Stimulated activated CD4-positive, alpha-beta T cell treated with anti-CD3 and anti-CD28 coated beads, Interleukin-4, amount 100 ng/mL, for 4 hours (primary cell): ENCODE data around the gene DIP2A.

Experiments
- DNase-seq, 2 experiments: peaks; one replicate each; pipeline ENCODE4 v3.0.0-alpha.2; 2020

The DIP2A gene, protein sequence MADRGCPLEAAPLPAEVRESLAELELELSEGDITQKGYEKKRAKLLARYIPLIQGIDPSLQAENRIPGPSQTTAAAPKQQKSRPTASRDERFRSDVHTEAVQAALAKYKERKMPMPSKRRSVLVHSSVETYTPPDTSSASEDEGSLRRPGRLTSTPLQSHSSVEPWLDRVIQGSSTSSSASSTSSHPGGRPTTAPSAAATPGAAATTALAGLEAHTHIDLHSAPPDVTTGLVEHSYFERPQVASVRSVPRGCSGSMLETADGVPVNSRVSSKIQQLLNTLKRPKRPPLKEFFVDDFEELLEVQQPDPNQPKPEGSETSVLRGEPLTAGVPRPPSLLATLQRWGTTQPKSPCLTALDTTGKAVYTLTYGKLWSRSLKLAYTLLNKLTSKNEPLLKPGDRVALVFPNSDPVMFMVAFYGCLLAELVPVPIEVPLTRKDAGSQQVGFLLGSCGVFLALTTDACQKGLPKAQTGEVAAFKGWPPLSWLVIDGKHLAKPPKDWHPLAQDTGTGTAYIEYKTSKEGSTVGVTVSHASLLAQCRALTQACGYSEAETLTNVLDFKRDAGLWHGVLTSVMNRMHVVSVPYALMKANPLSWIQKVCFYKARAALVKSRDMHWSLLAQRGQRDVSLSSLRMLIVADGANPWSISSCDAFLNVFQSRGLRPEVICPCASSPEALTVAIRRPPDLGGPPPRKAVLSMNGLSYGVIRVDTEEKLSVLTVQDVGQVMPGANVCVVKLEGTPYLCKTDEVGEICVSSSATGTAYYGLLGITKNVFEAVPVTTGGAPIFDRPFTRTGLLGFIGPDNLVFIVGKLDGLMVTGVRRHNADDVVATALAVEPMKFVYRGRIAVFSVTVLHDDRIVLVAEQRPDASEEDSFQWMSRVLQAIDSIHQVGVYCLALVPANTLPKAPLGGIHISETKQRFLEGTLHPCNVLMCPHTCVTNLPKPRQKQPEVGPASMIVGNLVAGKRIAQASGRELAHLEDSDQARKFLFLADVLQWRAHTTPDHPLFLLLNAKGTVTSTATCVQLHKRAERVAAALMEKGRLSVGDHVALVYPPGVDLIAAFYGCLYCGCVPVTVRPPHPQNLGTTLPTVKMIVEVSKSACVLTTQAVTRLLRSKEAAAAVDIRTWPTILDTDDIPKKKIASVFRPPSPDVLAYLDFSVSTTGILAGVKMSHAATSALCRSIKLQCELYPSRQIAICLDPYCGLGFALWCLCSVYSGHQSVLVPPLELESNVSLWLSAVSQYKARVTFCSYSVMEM (N-terminal part only)

DNA sequence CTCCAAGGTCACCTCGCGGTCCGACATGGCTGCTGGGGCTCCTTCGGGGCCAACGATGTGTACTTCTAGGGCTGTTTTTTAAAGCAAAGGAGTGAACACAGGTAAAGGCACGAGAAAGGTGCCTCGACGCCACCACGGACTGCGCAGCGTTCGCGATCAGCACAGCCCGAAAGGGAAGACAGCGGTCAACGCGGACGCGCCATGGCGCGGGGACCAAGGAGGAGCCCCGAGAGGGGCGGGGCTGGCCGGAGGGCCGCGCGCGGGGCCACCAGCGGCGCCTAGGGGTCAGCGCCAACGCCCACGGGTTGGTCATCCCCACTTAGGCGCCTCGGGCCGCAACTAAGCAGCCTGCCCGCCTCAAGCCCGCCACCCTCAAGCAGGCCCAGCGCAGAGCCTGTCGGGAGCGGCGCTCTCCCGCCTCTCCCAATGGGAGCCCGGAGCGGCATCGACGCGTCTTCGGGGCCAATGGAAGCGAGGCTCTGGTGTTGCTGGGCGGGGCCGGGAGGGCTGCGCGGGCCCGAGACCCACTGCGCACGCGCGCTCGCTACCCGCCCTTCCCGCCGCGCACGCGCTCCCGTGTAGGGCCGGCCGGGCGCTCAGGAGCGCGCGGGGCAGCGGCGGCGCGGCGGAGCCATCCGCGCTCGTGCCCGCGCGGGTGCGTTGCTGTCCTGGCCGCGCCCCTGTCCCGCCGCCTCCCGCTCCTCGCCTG is at the start of gene DIP2A:
TSS of gene DIP2A (plus strand) at position 577 of the 709 bp plus-strand sequence. CDS start 241 bp downstream, outside the sequence.
- peak; percentile 90 to 94 for DNase-seq

DNA sequence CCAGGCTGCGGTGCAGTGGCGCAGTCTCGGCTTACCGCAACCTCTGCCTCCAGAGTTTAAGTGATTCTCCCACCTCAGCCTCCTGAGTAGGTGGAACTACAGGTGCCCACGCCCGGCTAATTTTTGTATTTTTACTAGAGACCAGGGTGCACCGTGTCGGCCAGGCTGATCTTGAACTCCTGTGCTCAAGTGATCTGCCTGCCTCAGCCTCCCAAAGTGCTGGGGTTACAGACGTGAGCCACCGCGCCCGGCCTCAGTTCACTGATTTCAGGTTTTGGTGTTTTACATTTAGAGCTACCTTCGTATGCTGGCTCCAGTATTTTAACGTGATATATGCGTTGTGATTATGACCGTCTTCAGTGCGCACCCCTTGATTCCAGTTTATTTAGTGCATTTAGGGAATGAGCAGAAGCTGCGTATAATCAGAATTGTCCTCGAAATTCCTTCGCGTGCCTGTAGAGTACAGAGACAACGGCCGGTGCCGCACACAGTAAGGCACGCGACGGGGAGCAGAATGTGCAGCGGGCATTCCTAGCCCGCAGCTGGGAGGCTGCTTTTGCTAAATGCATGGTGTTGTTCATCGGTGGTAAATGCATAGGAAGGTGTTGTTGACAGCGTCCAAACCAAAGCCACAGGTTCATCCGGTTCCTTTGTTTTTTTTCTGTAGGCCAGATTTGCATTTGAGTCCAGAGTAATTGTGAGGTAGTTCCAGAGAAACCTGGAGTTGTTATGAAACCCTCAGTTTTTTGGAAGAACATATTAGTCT is 48.9 kb upstream of the DIP2A start:
- no peak for DNase-seq

DNA sequence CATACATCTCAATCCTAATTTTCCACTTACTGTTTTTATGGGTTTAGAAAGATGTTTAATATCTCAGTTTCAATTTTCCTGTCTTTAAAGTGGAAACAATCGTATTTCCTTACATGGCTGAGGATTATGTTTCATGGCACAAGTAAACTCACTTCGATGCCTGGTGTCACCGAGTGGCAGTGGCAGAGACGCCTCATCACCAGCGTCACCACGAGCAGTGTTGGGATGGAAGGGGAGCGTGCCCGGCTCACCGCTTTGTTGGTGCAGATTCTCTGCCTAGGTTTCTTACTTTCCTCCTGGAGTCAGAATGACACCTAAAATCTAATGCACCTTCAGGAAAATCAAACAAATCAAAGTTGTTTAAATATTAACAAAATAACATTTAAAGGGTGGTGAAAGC is 48.2 kb upstream of the DIP2A start:
- no peak for DNase-seq

DNA sequence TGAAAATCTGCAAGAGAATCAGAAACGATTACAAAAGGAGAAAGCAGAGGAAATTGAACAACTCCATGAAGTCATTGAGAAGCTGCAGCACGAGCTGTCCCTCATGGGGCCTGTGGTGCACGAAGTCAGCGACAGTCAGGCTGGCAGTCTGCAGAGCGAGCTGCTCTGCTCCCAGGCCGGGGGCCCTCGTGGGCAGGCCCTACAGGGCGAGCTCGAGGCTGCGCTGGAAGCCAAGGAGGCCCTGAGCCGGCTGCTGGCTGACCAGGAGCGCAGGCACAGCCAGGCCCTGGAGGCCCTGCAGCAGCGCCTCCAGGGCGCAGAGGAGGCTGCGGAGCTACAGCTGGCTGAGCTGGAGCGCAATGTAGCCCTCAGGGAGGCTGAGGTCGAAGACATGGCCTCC is 47.5 kb upstream of the DIP2A start:
- no peak for DNase-seq

DNA sequence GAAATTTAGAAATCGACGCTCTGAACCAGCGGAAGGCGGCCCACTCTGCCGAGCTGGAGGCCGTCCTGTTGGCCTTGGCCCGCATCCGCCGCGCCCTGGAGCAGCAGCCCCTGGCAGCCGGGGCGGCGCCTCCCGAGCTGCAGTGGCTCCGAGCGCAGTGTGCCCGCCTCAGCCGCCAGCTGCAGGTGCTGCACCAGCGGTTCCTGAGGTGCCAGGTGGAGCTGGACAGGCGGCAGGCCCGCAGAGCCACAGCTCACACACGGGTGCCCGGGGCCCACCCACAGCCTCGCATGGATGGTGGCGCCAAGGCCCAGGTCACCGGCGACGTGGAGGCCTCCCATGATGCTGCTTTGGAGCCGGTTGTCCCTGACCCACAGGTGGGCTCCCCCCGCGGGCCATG is 47.0 kb upstream of the DIP2A start:
- no peak for DNase-seq

DNA sequence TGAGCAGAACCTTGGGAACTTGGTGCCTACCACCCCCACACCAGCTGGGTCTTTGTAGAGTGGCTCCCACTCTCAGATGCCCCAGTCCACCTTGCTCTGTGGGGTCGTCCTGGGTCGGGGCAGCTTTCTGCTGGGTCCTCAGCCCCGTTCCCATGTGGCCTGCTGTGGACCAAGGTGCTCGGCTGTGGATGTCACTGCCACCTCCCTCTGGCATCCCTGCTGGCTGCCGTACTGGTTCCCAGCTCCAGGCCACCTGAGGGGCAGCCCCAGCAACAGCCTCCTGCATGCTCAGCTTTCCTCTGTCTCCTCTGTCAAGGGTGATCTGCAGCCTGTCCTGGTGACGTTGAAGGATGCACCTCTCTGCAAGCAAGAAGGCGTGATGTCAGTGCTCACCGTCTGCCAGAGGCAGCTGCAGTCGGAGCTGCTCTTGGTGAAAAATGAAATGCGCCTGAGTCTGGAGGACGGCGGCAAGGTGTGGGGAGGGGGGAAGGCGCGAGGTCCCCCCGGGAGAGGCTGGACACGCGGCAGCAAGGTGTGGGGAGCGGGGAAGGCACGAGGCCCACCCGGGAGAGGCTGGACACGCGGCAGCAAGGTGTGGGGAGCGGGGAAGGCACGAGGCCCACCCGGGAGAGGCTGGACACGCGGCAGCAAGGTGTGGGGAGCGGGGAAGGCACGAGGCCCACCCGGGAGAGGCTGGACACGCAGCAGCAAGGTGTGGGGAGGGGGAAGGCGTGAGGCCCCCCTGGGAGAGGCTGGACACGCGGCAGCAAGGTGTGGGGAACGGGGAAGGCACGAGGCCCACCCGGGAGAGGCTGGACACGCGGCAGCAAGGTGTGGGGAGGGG is 45.9 kb upstream of the DIP2A start:
- no peak for DNase-seq

DNA sequence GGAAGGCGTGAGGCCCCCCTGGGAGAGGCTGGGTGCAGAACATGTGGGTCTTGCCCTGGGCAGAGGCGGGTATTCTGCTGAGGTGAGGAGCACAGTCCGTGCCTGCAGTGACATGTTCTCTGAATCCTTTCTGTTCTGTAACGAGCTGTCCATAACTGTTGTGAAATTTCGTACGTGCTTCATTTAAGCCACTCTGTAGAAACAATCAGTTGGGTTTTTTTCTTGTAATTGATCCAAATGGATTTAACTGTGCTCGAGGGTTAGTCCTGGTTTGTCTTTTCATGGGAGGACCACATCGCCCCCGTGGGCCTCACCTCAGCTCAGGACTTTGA is 45.4 kb upstream of the DIP2A start:
- no peak for DNase-seq

DNA sequence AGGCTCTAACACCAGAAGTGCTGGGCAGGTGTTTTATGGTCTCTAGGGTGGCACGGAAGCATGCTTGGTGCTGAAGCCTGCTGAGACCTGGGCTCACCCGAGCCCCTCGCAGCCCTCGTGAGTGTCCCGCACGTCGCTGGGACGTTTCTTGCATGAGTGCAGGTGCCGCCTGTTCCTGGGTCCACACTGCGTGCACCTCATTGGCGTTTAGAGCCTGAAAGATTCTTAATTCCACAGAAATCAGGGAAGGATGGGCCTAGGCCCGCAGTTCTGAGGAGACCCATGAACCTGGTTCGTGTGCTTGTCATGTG is 43.8 kb upstream of the DIP2A start:
- DNase-seq, result no peak

DNA sequence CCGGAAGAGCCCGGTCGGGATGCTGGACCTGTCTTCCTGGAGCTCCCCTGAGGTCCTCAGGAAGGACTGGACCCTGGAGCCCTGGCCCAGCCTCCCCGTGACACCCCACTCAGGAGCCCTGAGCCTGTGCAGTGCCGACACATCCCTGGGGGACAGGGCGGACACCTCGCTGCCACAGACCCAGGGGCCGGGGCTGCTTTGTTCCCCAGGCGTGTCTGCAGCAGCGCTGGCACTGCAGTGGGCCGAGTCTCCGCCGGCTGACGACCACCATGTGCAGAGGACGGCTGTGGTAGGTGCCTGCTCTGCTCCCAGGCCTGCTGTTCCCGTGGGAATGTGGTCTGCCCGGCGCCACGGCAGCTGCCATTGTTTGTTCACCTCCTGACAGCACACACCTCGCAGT is 42.1 kb upstream of the DIP2A start:
- no peak for DNase-seq

DNA sequence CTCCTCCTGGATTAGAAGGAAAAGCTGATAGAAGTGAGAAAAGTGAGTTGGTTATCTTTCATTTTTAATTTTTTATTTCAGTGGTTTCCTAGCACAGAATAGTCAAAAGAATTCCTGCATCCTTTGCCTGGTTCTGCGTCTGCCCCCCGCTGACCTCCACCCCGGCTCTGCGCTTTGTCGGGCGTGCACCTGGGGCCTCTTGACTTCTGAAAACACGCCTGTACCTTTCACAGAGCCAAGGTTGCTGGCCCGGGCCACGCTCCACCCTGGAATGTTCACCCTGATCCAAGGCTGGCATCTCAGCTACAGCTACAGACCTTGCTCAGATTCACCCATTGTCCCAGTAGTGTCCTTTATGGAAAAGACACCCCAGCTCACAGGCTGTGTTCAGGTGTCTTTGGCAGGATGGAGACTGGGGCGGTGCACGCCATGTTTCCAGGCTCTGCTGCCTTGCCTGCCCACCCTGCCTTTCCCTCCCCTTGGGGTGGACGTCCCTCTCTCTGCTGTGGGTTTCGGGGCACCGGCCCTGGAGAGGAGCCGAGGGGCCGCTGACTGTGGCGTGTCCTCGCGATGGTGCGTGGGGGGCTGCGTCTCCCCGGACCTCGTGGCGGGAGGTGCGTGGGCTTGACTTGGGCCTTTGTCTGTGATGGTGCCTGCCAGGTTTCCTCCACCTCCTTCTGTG is 40.3 kb upstream of the DIP2A start:
- DNase-seq, result no peak

DNA sequence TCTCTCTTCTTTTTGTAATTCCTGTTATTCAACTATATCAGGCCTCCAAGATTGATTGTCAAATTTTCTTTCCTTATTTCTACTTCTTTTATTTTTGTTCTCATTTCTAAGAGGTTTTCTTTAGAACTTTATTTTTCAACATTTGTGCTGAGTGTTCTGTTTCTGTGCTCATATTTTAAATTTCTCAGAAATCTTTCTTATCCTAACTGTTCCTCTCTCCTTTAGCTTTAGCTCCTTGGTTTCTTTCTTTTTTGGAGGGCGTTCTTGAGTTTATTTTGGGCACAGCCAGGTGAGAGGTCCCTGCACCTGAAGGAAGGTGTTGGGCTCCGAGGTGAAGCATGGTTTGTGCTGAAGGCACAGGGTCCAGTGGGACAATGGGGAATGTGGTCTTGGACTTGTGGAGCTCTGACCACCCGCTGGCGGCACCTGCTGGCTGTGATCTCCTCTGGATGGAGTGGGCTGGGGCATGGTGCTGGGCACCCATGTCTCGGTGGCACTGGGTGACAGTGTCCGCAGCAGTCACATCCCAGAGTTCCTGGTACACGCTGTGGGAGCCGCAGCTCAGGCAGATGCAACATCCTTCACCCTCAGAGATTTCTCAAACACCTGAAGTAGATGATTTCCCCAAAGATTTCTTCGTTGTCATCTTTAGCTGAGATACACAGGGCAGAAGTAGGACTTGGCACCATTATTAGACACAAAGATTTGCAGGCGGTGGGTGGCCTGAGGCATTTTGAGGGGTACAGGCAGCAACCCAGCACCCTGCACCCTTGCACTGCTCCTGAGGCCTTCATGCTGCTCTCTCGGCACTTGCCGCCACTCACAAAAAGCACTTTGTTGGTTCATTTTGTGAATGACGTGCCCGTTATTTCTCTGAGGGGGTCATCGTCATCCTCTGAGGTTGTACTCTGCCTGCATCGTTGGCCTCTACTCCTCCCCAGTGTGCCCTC is 38.2 kb upstream of the DIP2A start:
- DNase-seq, result no peak

DNA sequence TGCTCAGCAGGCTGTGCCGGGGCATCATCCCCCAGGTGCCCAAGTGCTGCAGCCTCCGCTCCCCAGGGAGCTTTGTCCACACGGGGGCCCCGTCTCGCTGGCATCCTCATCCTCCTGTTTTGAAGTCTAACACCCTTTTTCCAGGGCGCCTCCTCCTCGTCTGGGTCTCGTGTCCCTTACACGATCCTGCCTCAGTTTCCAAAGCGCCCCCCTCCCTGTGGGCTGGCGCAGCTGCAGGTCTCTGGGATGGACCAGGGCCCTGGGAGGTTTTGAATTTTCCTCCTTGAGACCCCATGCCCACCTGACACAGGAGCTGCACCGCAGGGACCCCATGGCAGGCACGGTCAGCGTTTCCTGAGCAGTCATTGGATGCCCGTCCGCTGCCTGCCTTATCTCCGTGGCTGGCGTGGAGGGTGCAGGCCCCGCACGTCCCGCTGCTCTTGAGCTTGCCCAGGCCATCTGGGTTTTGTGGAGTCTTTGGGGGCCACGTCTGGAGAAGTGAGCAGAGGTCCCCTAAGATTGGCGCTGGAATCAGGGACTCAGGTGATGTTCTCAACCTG is 37.4 kb upstream of the DIP2A start:
- DNase-seq, result no peak

DNA sequence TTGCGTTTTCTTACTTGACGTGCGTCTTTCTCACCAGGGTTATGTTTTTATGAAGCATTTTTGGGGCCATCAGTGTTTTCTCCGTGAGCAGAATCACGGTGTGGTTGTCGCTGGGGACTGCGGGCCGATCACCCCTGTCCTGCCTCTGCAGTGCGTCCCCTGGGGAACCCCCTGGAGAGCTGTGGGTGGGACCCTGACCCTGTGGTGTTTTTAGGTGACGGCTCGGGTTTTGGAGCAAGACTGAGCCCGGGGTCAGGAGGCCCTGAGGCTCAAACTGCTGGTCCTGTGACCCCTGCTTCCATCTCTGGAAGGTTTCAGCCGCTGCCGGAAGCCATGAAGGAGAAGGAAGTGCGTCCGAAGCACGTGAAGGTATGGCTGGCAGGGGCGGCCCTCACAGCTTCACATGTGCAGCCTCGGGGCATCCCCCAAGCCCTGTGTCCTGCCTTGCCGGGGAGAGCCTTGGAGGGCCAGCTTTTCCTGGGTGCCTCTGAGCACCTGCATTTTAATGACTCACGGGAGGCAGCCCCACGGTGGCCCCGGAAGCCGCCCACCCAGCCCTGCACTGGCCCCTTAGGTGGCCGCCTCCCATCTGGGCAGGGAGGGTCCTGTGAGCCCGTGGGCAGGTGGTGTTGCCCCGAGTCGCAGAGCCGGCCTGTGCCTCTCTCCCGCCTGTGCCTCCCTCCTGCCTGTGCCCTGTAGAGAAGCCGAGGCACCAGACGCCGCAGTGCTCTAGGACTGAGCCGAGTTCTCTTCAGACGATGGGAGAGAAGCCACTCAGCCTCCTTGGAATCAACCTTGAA is 36.7 kb upstream of the DIP2A start:
- DNase-seq, result no peak

DNA sequence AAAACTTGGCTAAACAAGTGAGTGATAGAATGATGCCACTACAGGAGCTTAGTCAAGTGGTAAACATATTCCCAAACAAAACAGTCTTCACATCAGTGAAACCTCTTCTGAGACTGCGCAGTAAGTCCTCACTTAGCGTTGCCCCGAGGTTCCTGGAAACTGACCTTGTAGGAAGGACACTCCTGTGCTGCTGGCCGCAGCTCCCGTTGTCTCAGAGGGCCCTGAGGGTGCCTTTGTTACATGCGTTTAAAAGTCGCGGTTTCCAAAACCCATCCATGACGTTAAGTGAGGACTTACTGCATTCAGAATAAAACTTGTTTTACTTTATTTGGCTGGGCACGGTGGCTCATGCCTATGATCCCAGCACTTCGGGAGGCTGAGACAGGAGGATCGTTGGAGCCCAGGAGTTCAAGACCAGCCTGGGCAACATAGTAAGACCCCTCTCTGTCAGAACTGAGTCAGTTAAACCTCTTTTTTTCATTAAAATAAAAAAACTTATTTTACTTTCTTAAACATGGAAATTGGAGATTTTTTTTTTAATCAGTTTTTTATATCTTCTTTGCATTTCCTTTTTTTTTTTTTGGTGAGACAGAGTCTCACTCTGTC is 36.0 kb upstream of the DIP2A start:
- DNase-seq, result no peak

DNA sequence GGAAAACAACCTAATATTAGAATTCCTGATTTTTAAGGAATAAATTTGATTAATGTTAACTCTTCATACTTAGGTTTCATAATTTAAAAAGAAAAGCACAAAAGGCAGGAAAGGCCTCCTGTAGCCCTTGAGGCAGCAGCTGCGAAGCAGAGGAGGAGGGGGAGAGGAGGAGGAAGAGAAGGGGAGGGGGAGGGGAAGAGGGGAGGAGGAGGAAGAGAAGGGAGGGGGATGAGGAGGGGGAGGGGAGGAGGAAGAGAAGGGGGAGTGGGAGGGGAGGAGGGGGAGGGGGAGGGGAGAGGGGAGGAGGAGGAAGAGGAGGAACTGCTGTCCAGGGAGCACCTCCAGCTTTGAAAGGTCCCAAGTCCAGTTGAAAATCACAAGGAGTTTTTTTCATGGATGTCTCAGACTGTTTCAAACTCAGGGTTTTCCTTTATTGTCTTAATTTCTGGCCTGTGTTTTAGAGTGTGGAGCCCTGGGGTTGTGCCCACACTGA is 35.1 kb upstream of the DIP2A start:
- DNase-seq, result no peak

DNA sequence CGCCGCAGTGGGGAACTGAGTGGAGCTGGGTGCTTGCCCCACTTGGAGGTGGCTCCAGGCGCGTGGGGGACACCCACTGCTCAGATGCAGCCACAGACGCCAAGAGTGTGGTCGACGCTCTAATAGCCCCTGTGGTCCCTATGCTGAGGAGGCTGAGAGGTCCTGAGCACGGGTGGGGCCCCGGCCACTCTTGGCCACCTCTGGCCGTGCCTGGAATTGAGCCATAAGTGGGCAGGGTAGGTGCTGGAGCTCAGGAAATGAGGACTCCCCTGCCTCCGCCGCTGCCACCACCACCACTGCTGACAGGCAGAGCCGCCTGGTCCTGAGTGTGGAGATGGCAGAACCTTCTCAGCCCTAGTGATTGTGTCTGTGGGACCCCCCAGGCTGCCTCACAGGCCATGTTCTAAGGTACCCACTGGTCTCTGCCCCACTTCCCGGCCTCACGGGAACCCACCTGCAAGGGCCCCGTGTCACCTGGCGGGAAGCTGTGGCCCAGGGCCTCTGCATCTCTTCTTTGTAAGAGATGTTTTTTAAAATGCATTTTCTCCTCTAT is 34.6 kb upstream of the DIP2A start:
- no peak for DNase-seq

DNA sequence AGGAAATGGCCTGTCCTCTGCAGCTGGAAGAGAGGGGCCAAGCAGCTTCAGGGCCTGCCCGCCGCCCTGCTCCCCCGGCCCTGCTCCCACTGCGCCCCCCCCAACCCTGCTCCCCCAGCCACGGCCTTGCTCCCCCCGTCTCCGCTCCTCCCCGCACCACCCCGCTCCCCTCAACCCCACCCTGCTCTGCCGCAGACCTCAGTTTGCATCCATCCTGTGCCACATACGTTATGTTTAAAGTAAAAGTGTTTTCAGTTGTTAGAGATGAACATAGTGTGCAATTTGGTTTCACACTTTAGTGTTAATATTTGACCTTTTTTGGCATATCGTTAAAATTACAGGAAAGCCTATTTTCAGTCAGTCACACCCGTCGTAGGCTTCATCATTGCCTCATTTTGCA is 34.1 kb upstream of the DIP2A start:
- DNase-seq, result no peak
